GM12878 (cell line): Measurements from ENCODE around the gene MS4A6A. TPM values are rescaled to one million over a fixed set of nuclear protein-coding genes. Genes with fewer than 3 reads are reported as not detected.

ENCODE experiments used
- ATAC-seq: fragments of 200-7000 bp; cut with Tn5 transposase; 3 replicates; pipeline ENCODE4 v1.9.1; 2020; ENCODE audit warnings: mild to moderate bottlenecking, moderate library complexity
- BruUV-seq: library from RNA; stranded (reverse); fragments of 400-500 nt; replicated peaks from 2 replicates; lab custom pipeline; 2021; lab: Mats Ljungman, UMichigan
- CTCF ChIA-PET: fragments of 300-600 bp; sonication (Branson Sonifier 250); formaldehyde crosslinking; extraction: SDS; loops from one replicate; lab custom pipeline; 2021; ENCODE audit warnings: inconsistent platforms; lab: Yijun Ruan, JAX
- POLR2A ChIA-PET: fragments of 350-600 bp; formaldehyde crosslinking; extraction: SDS; loops from one replicate; lab custom pipeline; 2021; ENCODE audit warnings: inconsistent platforms; lab: Charles Lee
- RAD21 ChIA-PET: fragments of 300-600 bp; sonication (Branson Sonifier 250); formaldehyde crosslinking; loops from one replicate; lab custom pipeline; 2023; ENCODE audit warnings: antibody characterized with exemption; ENCODE audit not compliant: unreplicated experiment; lab: Charles Lee
- SMC1A ChIA-PET: fragments of 300-600 bp; sonication (Branson Sonifier 250); formaldehyde crosslinking; loops from one replicate; lab custom pipeline; 2023; ENCODE audit not compliant: unreplicated experiment, uncharacterized antibody; lab: Charles Lee
- DNase-seq: peaks from one replicate; pipeline ENCODE4 v3.0.0-alpha.2; 2011; ENCODE audit warnings: low read depth, low spot score
- FAIRE-seq: peaks from 3 replicates; lab custom pipeline; 2011; peaks lifted over from hg19 to GRCh38; lab: Jason Lieb, UNC
- H2AFZ ChIP-seq: 2 replicates; pipeline ENCODE4 v1.6.0; 2011; ENCODE audit warnings: low read depth, low read length, control low read depth; ENCODE audit not compliant: control insufficient read depth
- H3K27ac ChIP-seq: 2 replicates; pipeline ENCODE4 v1.5.1; 2011; ENCODE audit warnings: control low read depth; ENCODE audit not compliant: control insufficient read depth, insufficient read depth
- H3K27me3 ChIP-seq, 2 experiments: replicated peaks in 1 of 2; 2 replicates each; pipeline versions ENCODE4 v1.6.0 to v1.6.1; 2011; ENCODE audit warnings: low read length in 1 of 2; ENCODE audit not compliant: control insufficient read depth in 2 of 2, insufficient read depth in 2 of 2
- H3K36me3 ChIP-seq, 2 experiments: 2 replicates each; pipeline ENCODE4 v1.5.1; 2011; ENCODE audit warnings: low read length in 1 of 2; ENCODE audit not compliant: control insufficient read depth in 2 of 2, insufficient read depth in 2 of 2
- H3K4me1 ChIP-seq: 2 replicates; pipeline ENCODE4 v1.6.1; 2011; ENCODE audit warnings: mild to moderate bottlenecking, low read length, moderate library complexity, mixed read lengths; ENCODE audit not compliant: control insufficient read depth, insufficient read depth
- H3K4me2 ChIP-seq: 2 replicates; pipeline ENCODE4 v1.6.0; 2011; ENCODE audit warnings: control low read depth; ENCODE audit not compliant: control insufficient read depth, insufficient read depth
- H3K4me3 ChIP-seq: fragments of 200-600 bp; sonication (generic); 2 replicates; pipeline ENCODE4 v1.5.1; 2016
- H3K79me2 ChIP-seq: 2 replicates; pipeline ENCODE4 v1.6.0; 2011; ENCODE audit warnings: low read length; ENCODE audit not compliant: control insufficient read depth, insufficient read depth
- H3K9ac ChIP-seq: 2 replicates; pipeline ENCODE4 v1.8.0; 2011; ENCODE audit warnings: low read length, control low read depth, mixed read lengths; ENCODE audit not compliant: control insufficient read depth, insufficient read depth
- H3K9me3 ChIP-seq: replicated peaks from 3 replicates; pipeline ENCODE4 v1.5.1; 2011; ENCODE audit warnings: mild to moderate bottlenecking, low read length; ENCODE audit not compliant: control insufficient read depth, insufficient read depth
- H4K20me1 ChIP-seq: 2 replicates; pipeline ENCODE4 v1.6.0; 2011; ENCODE audit not compliant: control insufficient read depth, insufficient read depth
- EED ChIP-seq: sonication (generic); IDR thresholded peaks from 2 replicates; pipeline ENCODE4 v1.6.1; 2016; ENCODE audit warnings: antibody characterized with exemption, low read depth
- EGR1 ChIP-seq, 2 experiments: IDR thresholded peaks; 1 replicate in 1 of 2; 2 replicates in 1 of 2; pipeline ENCODE4 v1.6.1; 2011 to 2012; ENCODE audit warnings: low read depth in 2 of 2, low read length in 2 of 2, borderline replicate concordance in 1 of 2, mild to moderate bottlenecking in 1 of 2, moderate library complexity in 1 of 2
- HDAC2 ChIP-seq: fragments of 200-600 bp; sonication (generic); IDR thresholded peaks from 2 replicates; pipeline ENCODE4 v1.6.1; 2017
- IKZF1 ChIP-seq: fragments of 450-650 bp; conservative IDR thresholded peaks from 2 replicates; pipeline ENCODE4 v1.6.1; 2017; ENCODE audit warnings: antibody characterized with exemption, mild to moderate bottlenecking
- IKZF2 ChIP-seq, 2 experiments: fragments of 450-650 bp; IDR thresholded peaks; 2 replicates each; pipeline ENCODE4 v1.6.1; 2017; ENCODE audit warnings: mild to moderate bottlenecking in 2 of 2, moderate library complexity in 2 of 2
- KAT2A ChIP-seq: conservative IDR thresholded peaks from 2 replicates; pipeline ENCODE4 v1.6.1; 2011; ENCODE audit warnings: low read depth, low read length; ENCODE audit not compliant: control insufficient read depth
- MEF2A ChIP-seq: IDR thresholded peaks from 2 replicates; pipeline ENCODE4 v1.6.1; 2011; ENCODE audit warnings: low read depth, mild to moderate bottlenecking, low read length, moderate library complexity; ENCODE audit not compliant: insufficient read depth
- MEF2B ChIP-seq: fragments of 450-650 bp; IDR thresholded peaks from 2 replicates; pipeline ENCODE4 v1.6.1; 2018; ENCODE audit warnings: mild to moderate bottlenecking, moderate library complexity; ENCODE audit not compliant: partially characterized antibody, poor library complexity, severe bottlenecking
- MTA3 ChIP-seq: IDR thresholded peaks from 2 replicates; pipeline ENCODE4 v1.6.1; 2012; ENCODE audit warnings: low read length, inconsistent platforms, borderline replicate concordance
- NFIC ChIP-seq: IDR thresholded peaks from 2 replicates; pipeline ENCODE4 v1.6.1; 2012; ENCODE audit warnings: low read depth, mild to moderate bottlenecking, inconsistent platforms, low read length, moderate library complexity
- NFYA ChIP-seq: IDR thresholded peaks from 2 replicates; pipeline ENCODE4 v1.6.1; 2011; ENCODE audit warnings: low read depth, mild to moderate bottlenecking, low read length, improper control_type of control experiment, borderline replicate concordance
- NFYB ChIP-seq: IDR thresholded peaks from 2 replicates; pipeline ENCODE4 v1.6.1; 2011; ENCODE audit warnings: low read depth, mild to moderate bottlenecking, low read length, improper control_type of control experiment, moderate library complexity; ENCODE audit not compliant: insufficient read depth
- NR2F1 ChIP-seq: fragments of 450-650 bp; conservative IDR thresholded peaks from 2 replicates; pipeline ENCODE4 v1.6.1; 2017; ENCODE audit warnings: mild to moderate bottlenecking
- POLR2A ChIP-seq: IDR thresholded peaks from 2 replicates; pipeline ENCODE4 v1.6.1; 2011; ENCODE audit warnings: low read depth, mild to moderate bottlenecking, low read length
- SIX5 ChIP-seq: IDR thresholded peaks from 2 replicates; pipeline ENCODE4 v1.6.1; 2011; ENCODE audit warnings: mild to moderate bottlenecking, low read depth, low read length, moderate library complexity; ENCODE audit not compliant: severe bottlenecking
- SMAD5 ChIP-seq: IDR thresholded peaks from 2 replicates; pipeline ENCODE4 v1.6.1; 2016; ENCODE audit warnings: antibody characterized with exemption, low read depth
- SP1 ChIP-seq: IDR thresholded peaks from one replicate; pipeline ENCODE4 v1.6.1; 2011; ENCODE audit warnings: low read depth, low read length
- SPI1 ChIP-seq: IDR thresholded peaks from 2 replicates; pipeline ENCODE4 v1.6.1; 2011; ENCODE audit warnings: low read depth, mild to moderate bottlenecking, low read length, moderate library complexity, borderline replicate concordance; ENCODE audit not compliant: insufficient read depth
- TCF7 ChIP-seq: IDR thresholded peaks from 2 replicates; pipeline ENCODE4 v1.6.1; 2014; ENCODE audit warnings: antibody characterized with exemption, borderline replicate concordance
- ZSCAN29 ChIP-seq: fragments of 450-650 bp; IDR thresholded peaks from 2 replicates; pipeline ENCODE4 v1.6.1; 2017; ENCODE audit warnings: mild to moderate bottlenecking, moderate library complexity
- WGBS: methylation state at CpG from one replicate; pipeline ENCODE4 v1.1.6; 2016; ENCODE audit warnings: low lambda C conversion rate; ENCODE audit not compliant: insufficient replicate concordance, insufficient coverage; ENCODE audit errors: missing lambda C conversion rate; 5-methylcytosine and 5-hydroxymethylcytosine counted together
- in situ Hi-C: fragments of 300-500 bp; cut with MboI; formaldehyde crosslinking; loops from 9 replicates; pipeline ENCODE4 v1.14.3; 2018; ENCODE audit warnings: mixed read lengths
- intact Hi-C: fragments of 100-400 bp; cut with micrococcal nuclease; formaldehyde crosslinking; loops from one replicate; pipeline ENCODE4 v1.14.2; 2022; ENCODE audit not compliant: unreplicated experiment
- polyA plus RNA-seq, 11 experiments: library from polyadenylated mRNA; depleted of rRNA in 4 of 11; unstranded in 6 of 11; stranded (reverse) in 5 of 11; fragments of >200 nt; fragmentation: Nextera tagmentation in 4 of 11; fragmentation: Illumina TruSeq in 1 of 11; extraction: Ambion mirVana in 4 of 11; extraction: Trizol in 1 of 11; gene quantifications; 1 replicate in 1 of 11; 2 replicates in 10 of 11; pipeline versions ENCODE4 v1.2.1 to v1.2.3, GENCODE V29; 2011 to 2016; ENCODE audit warnings: inconsistent platforms in 2 of 11, missing spikeins in 2 of 11, low read depth in 1 of 11
- total RNA-seq, 4 experiments: library from RNA; depleted of rRNA in 3 of 4; stranded (reverse); fragments of >200 nt in 3 of 4; fragmentation: Illumina TruSeq in 1 of 4; extraction: Trizol in 1 of 4; gene quantifications; 2 replicates each; pipeline versions ENCODE4 v1.2.1 to v1.2.3, GENCODE V29; 2013 to 2021
- TF ChIP-seq, protein P1 (sequence below): fragments of 450-650 bp; IDR thresholded peaks from 2 replicates; pipeline ENCODE4 v1.6.1; 2017; ENCODE audit warnings: mild to moderate bottlenecking, moderate library complexity

Gene MS4A6A
- total and polyA plus RNA-seq, 10 of the 15 experiments (the other 5 are each of a cell fraction or from before 2014, with no cell fraction given), result 0.75 to 30.7 (median 9.0) TPM

GRCh38 chr11:60184824-60185511, 2.1 kb upstream of the MS4A6A start:
- Histone ChIP-seq H2AFZ (no peak overlapping the region), H3K4me2 (no peak overlapping the region), H3K27me3 (no peaks in the 10 kb centered on the region), H4K20me1 (no peaks in the 10 kb centered on the region), H3K4me3 (no peak overlapping the region), H3K4me1 (peaks cover 16% of the 10 kb centered on the region), H3K27ac (no peak overlapping the region), H3K9me3 (no peaks in the 10 kb centered on the region; the same call in 2 of the 3 replicates), H3K9ac (no peak overlapping the region), H3K79me2 (no peaks in the 10 kb centered on the region), H3K36me3 (no peaks in the 10 kb centered on the region)
- 4% methylated on average over 1 of the region's 1 CpG for WGBS
- SMC1A ChIA-PET, result interaction anchor here (0.6 to 8.2 kb wide), 6 partner anchors 11 to 993 kb away, joined by 3 to 85 read pairs (median 3); no protein-coding TSS in a partner anchor
- DNase-seq (peak; percentile 53), ATAC-seq (peak; percentile 86), FAIRE-seq (no peak)
- CTCF ChIA-PET, result interaction anchor here (0.7 to 4.8 kb wide), 4 partner anchors 12 to 136 kb away, joined by 3 to 22 read pairs (median 3); no protein-coding TSS in a partner anchor
- intact Hi-C loops, result loop anchor here (1.0 kb wide), 1 partner anchor 9 kb away; no protein-coding TSS in a partner anchor
- BruUV-seq, result no TSS peak
- in situ Hi-C loops, result loop anchor here (10.0 kb wide), 1 partner anchor 630 kb away; no protein-coding TSS in a partner anchor
- POLR2A ChIA-PET, result interaction anchor here (0.6 to 1.9 kb wide), 5 partner anchors 9 to 275 kb away, joined by 3 to 5 read pairs (median 4); no protein-coding TSS in a partner anchor
- RAD21 ChIA-PET, result interaction anchor here (1.4 to 3.9 kb wide), 3 partner anchors 9 to 66 kb away, joined by 4 to 20 read pairs (median 9); no protein-coding TSS in a partner anchor
- peak; percentile 72 for TF ChIP-seq MEF2B
- TF ChIP-seq NR2F1, result no peak
- no peak for TF ChIP-seq SP1
- peak; percentile 57; the same call in 1 of the 2 replicates for TF ChIP-seq TCF7
- no peak for TF ChIP-seq NFYB
- 0 out of 2 replicates have a peak, but pooled peaks have one; percentile 16 for TF ChIP-seq MTA3
- TF ChIP-seq SMAD5, result no peak
- peak; percentile 71 for TF ChIP-seq EED
- TF ChIP-seq KAT2A, result no peak
- TF ChIP-seq NFIC, result peak; percentile 74
- TF ChIP-seq IKZF1, result peak; percentile 82
- TF ChIP-seq MEF2A, result no peak
- peak; percentile 92 to 94 for TF ChIP-seq IKZF2 (IDR thresholded peaks at IDR 0.05)
- TF ChIP-seq, protein P1, sequence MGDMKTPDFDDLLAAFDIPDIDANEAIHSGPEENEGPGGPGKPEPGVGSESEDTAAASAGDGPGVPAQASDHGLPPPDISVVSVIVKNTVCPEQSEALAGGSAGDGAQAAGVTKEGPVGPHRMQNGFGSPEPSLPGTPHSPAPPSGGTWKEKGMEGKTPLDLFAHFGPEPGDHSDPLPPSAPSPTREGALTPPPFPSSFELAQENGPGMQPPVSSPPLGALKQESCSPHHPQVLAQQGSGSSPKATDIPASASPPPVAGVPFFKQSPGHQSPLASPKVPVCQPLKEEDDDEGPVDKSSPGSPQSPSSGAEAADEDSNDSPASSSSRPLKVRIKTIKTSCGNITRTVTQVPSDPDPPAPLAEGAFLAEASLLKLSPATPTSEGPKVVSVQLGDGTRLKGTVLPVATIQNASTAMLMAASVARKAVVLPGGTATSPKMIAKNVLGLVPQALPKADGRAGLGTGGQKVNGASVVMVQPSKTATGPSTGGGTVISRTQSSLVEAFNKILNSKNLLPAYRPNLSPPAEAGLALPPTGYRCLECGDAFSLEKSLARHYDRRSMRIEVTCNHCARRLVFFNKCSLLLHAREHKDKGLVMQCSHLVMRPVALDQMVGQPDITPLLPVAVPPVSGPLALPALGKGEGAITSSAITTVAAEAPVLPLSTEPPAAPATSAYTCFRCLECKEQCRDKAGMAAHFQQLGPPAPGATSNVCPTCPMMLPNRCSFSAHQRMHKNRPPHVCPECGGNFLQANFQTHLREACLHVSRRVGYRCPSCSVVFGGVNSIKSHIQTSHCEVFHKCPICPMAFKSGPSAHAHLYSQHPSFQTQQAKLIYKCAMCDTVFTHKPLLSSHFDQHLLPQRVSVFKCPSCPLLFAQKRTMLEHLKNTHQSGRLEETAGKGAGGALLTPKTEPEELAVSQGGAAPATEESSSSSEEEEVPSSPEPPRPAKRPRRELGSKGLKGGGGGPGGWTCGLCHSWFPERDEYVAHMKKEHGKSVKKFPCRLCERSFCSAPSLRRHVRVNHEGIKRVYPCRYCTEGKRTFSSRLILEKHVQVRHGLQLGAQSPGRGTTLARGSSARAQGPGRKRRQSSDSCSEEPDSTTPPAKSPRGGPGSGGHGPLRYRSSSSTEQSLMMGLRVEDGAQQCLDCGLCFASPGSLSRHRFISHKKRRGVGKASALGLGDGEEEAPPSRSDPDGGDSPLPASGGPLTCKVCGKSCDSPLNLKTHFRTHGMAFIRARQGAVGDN, result no peak
- TF ChIP-seq ZSCAN29, result no peak
- TF ChIP-seq SPI1, result peak; percentile 75; the same call in 1 of the 2 replicates
- TF ChIP-seq EGR1 (IDR thresholded peaks at IDR 0.05; ENCODE audit: borderline replicate concordance in 1 of 2, low read depth in 2 of 2, low read length in 2 of 2), result no peak
- no peak for TF ChIP-seq NFYA
- TF ChIP-seq POLR2A, result no peak
- no peak for TF ChIP-seq SIX5
- no peak for TF ChIP-seq HDAC2
